Neural cell (in vitro differentiated cells): ENCODE results near the gene NRCAM. TPM values are rescaled to one million over a fixed set of nuclear protein-coding genes. Genes with fewer than 3 reads are reported as not detected.

Experiments used
- H2AFZ ChIP-seq: fragments of 200-600, 300-800 bp; sonication (generic), shearing (Covaris generic); 2 replicates; pipeline ENCODE4 v1.6.0; 2014; ENCODE audit warnings: low read depth, mild to moderate bottlenecking, antibody characterized with exemption, low read length, moderate library complexity
- H3F3A ChIP-seq: fragments of 200-600 bp; shearing (Covaris generic); 2 replicates; pipeline ENCODE4 v1.6.1; 2016; ENCODE audit warnings: mild to moderate bottlenecking, moderate library complexity, mixed read lengths, antibody characterized with exemption, low read length; ENCODE audit not compliant: insufficient read depth, poor library complexity, severe bottlenecking
- H3K27ac ChIP-seq: fragments of 200-600, 300-800 bp; sonication (generic), shearing (Covaris generic); 2 replicates; pipeline ENCODE4 v1.5.1; 2014; ENCODE audit warnings: mild to moderate bottlenecking, low read length, moderate library complexity
- H3K27me3 ChIP-seq: fragments of 300-800, 200-600 bp; sonication (generic), shearing (Covaris generic); 2 replicates; pipeline ENCODE4 v1.6.0; 2014; ENCODE audit warnings: mild to moderate bottlenecking, low read depth, low read length, moderate library complexity; ENCODE audit not compliant: insufficient read depth
- H3K36me3 ChIP-seq: fragments of 300-800, 200-600 bp; sonication (generic), shearing (Covaris generic); 2 replicates; pipeline ENCODE4 v1.5.1; 2014; ENCODE audit warnings: mild to moderate bottlenecking, antibody characterized with exemption, low read length, moderate library complexity; ENCODE audit not compliant: insufficient read depth
- H3K4me2 ChIP-seq: fragments of 300-800, 200-600 bp; sonication (generic), shearing (Covaris generic); 2 replicates; pipeline ENCODE4 v1.6.0; 2014; ENCODE audit warnings: mild to moderate bottlenecking, low read length
- H3K4me3 ChIP-seq: fragments of 300-800, 200-600 bp; sonication (generic), shearing (Covaris generic); 2 replicates; pipeline ENCODE4 v1.5.1; 2014; ENCODE audit warnings: mild to moderate bottlenecking, low read length, moderate library complexity
- H3K79me2 ChIP-seq: fragments of 200-600 bp; shearing (Covaris generic); replicated peaks from 2 replicates; pipeline ENCODE4 v1.6.0; 2014; ENCODE audit warnings: mild to moderate bottlenecking, low read length, moderate library complexity; ENCODE audit not compliant: insufficient read depth
- H3K9ac ChIP-seq: fragments of 300-800, 200-600 bp; sonication (generic), shearing (Covaris generic); 2 replicates; pipeline ENCODE4 v1.6.1; 2016; ENCODE audit warnings: mild to moderate bottlenecking, low read length, mixed read lengths
- H3K9me2 ChIP-seq: fragments of 200-600 bp; shearing (Covaris generic); 2 replicates; pipeline ENCODE4 v1.6.1; 2016; ENCODE audit warnings: mild to moderate bottlenecking, low read length, mixed read lengths; ENCODE audit not compliant: insufficient read depth
- H3K9me3 ChIP-seq: fragments of 200-600, 300-800 bp; sonication (generic), shearing (Covaris generic); 2 replicates; pipeline ENCODE4 v1.6.1; 2016; ENCODE audit warnings: mild to moderate bottlenecking, mixed run types, low read length, moderate library complexity, mixed read lengths
- H4K20me1 ChIP-seq: fragments of 200-600 bp; shearing (Covaris generic); 2 replicates; pipeline ENCODE4 v1.6.1; 2016; ENCODE audit warnings: mild to moderate bottlenecking, mixed run types; ENCODE audit not compliant: insufficient read depth
- CTCF ChIP-seq: fragments of 450-650 bp; IDR thresholded peaks from 2 replicates; pipeline ENCODE4 v1.5.1; 2014; ENCODE audit warnings: antibody characterized with exemption, mild to moderate bottlenecking, moderate library complexity; ENCODE audit not compliant: poor library complexity, severe bottlenecking
- EP300 ChIP-seq: fragments of 450-650 bp; conservative IDR thresholded peaks from 2 replicates; pipeline ENCODE4 v1.6.1; 2014; ENCODE audit warnings: antibody characterized with exemption, mild to moderate bottlenecking, moderate library complexity; ENCODE audit not compliant: poor library complexity, severe bottlenecking
- EZH2 ChIP-seq: fragments of 200-600, 300-800 bp; shearing (Covaris generic), sonication (generic); IDR thresholded peaks from 2 replicates; pipeline ENCODE4 v1.6.1; 2014; ENCODE audit warnings: antibody characterized with exemption, low read length, borderline replicate concordance, mild to moderate bottlenecking; ENCODE audit not compliant: insufficient read depth, poor library complexity, severe bottlenecking
- MXI1 ChIP-seq: fragments of 450-650 bp; conservative IDR thresholded peaks from 2 replicates; pipeline ENCODE4 v1.6.1; 2014; ENCODE audit warnings: antibody characterized with exemption, mild to moderate bottlenecking; ENCODE audit not compliant: poor library complexity, severe bottlenecking
- POLR2AphosphoS5 ChIP-seq: IDR thresholded peaks from 2 replicates; pipeline ENCODE4 v1.6.1; 2012
- RAD21 ChIP-seq: fragments of 450-650 bp; conservative IDR thresholded peaks from 2 replicates; pipeline ENCODE4 v1.6.1; 2014; ENCODE audit warnings: antibody characterized with exemption, mild to moderate bottlenecking, moderate library complexity
- REST ChIP-seq: IDR thresholded peaks from 2 replicates; pipeline ENCODE4 v1.6.1; 2012; ENCODE audit warnings: borderline replicate concordance
- SMC3 ChIP-seq: fragments of 450-650 bp; conservative IDR thresholded peaks from 2 replicates; pipeline ENCODE4 v1.6.1; 2014; ENCODE audit warnings: antibody characterized with exemption, mild to moderate bottlenecking, moderate library complexity; ENCODE audit not compliant: poor library complexity
- TAF1 ChIP-seq: IDR thresholded peaks from 2 replicates; pipeline ENCODE4 v1.6.1; 2012; ENCODE audit warnings: low read depth
- polyA plus RNA-seq: library from polyadenylated mRNA; depleted of rRNA; stranded (reverse); fragments of >200 nt; gene quantifications from 2 replicates; pipeline ENCODE4 v1.2.3, GENCODE V29; 2014

NRCAM gene
- polyA plus RNA-seq, 1 donor from 2014 or later = 90.9 TPM

- H3K4me2 ChIP-seq = no peak overlapping the region
- no peaks in the 10 kb centered on the region for H4K20me1 ChIP-seq
- no peaks in the 10 kb centered on the region for H3K27me3 ChIP-seq
- no peaks in the 10 kb centered on the region for H3F3A ChIP-seq
- no peak overlapping the region for H3K27ac ChIP-seq
- H3K9me3 ChIP-seq = no peaks in the 10 kb centered on the region
- no peak overlapping the region for H2AFZ ChIP-seq
- TF ChIP-seq SMC3 = no peak
- no peak for TF ChIP-seq EP300
- TF ChIP-seq TAF1 = no peak
- TF ChIP-seq CTCF = no peak
- TF ChIP-seq EZH2 = no peak
- no peak for TF ChIP-seq REST
- TF ChIP-seq RAD21 = no peak
- no peak for TF ChIP-seq MXI1
- no peak for TF ChIP-seq POLR2AphosphoS5
- H3K79me2 ChIP-seq = no peaks in the 10 kb centered on the region
- no peak overlapping the region for H3K4me3 ChIP-seq
- H3K9me2 ChIP-seq = no peaks in the 10 kb centered on the region
- H3K36me3 ChIP-seq = peaks cover 12% of the 10 kb centered on the region
- no peak overlapping the region for H3K9ac ChIP-seq
Measured at GRCh38 chr7:108484137-108484536, 27.9 kb upstream of the NRCAM start.

GRCh38 chr7:108480311-108480710 is 24.1 kb upstream of the NRCAM start:
- H3K79me2 ChIP-seq = no peaks in the 10 kb centered on the region
- no peak for TF ChIP-seq REST
- TF ChIP-seq EP300 = no peak
- no peak for TF ChIP-seq EZH2
- no peak for TF ChIP-seq TAF1
- TF ChIP-seq SMC3 = no peak
- TF ChIP-seq POLR2AphosphoS5 = no peak
- TF ChIP-seq RAD21 = no peak
- no peak overlapping the region for H3K4me2 ChIP-seq
- H3K36me3 ChIP-seq = peaks cover 15% of the 10 kb centered on the region
- H3K9me2 ChIP-seq = no peaks in the 10 kb centered on the region
- no peaks in the 10 kb centered on the region for H3F3A ChIP-seq
- H3K27ac ChIP-seq = no peak overlapping the region
- no peak overlapping the region for H3K9ac ChIP-seq
- H3K9me3 ChIP-seq = no peaks in the 10 kb centered on the region
- no peak overlapping the region for H3K4me3 ChIP-seq
- H3K27me3 ChIP-seq = no peaks in the 10 kb centered on the region
- no peaks in the 10 kb centered on the region for H4K20me1 ChIP-seq
- no peak overlapping the region for H2AFZ ChIP-seq
